ENCODE measurements around the gene LMO7.
"Not testable (repeated sequence)": the region's sequence is repeated elsewhere in the genome, so short reads cannot be mapped to it uniquely, and the experiment has no call there.

The LMO7 gene

GRCh38 chr13:75695908-75696307 lies 59.8 kb downstream of the LMO7 start:
- H3K4me3 ChIP-seq (ENCODE audit: low read depth, low read length), result not testable (repeated sequence)

- H3K4me3 ChIP-seq (ENCODE audit: low read depth, low read length), result no peak overlapping the region
These were observed 62.9 kb downstream of the LMO7 start for GRCh38 chr13:75699062-75699461.

DNA sequence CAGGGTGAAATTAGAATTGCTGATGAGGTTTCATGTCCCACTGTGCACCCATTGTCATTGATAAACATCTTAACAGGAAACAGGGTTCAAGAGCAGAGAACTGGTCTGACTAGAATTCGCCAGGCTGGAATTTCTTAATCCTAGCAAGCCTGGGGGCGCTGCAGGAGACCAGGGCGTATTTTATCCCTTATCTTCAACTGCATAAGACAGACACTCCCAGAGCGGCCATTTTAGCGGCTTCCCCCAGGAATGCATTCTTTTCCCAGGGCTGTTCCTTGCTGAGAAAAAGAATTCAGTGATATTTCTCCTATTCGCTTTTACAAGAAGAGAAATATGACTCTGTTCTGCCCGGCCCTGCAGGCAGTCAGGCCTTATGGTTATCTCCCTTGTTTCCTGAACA lies 63.6 kb downstream of the LMO7 start:
- H3K4me3 ChIP-seq (ENCODE audit: low read depth, low read length), result not testable (repeated sequence)

- H3K4me3 ChIP-seq (ENCODE audit: low read depth, low read length), result no peak overlapping the region
These were observed 64.4 kb downstream of the LMO7 start for GRCh38 chr13:75700552-75700951.

- no peak overlapping the region for H3K4me3 ChIP-seq (ENCODE audit: low read depth, low read length)
These were observed 66.3 kb downstream of the LMO7 start for GRCh38 chr13:75702476-75702875.

DNA sequence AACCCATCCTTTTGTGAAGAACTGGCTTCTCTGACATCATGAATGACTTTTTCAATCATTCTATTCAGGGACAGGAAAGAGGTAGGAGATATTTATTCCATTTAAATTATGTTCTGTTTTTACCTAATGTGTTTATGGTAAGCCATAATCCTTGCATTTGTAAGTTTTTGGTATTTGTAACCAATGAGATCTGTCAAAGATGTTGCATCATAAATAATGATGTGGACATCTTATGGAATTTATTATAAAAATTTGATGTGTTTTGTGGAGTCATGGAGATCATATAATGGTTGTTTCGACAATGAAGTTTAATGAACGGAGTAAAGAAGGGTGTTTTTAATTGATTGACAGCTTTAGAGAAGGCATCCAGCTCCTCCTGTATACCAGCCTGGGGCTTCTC lies 67.6 kb downstream of the LMO7 start:
- no peak overlapping the region for H3K4me3 ChIP-seq (ENCODE audit: low read depth, low read length)

- H3K4me3 ChIP-seq (ENCODE audit: low read depth, low read length), result no peak overlapping the region
These were observed 68.2 kb downstream of the LMO7 start for GRCh38 chr13:75704194-75704926.

- no peak overlapping the region for H3K4me3 ChIP-seq (ENCODE audit: low read depth, low read length)
These were observed 68.8 kb downstream of the LMO7 start for GRCh38 chr13:75704927-75705288.

DNA sequence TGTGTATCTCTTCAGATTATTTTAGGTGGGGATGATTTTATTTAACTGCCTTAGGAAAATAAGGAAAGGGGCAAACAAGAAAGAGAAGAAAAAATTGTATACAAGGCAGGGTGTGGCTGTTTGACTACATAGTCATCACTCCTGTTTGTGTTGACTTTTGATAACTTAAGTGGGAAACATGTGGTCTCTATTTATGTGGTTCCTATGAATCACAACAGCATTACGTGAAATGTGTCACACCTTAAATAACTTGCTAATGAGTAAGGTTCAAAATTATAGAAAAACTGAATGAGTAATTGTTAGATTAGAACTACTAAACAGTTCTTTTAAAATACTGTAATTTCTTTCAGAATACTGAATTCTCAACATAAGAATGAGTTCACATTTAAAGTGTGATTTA lies 69.3 kb downstream of the LMO7 start:
- H3K4me3 ChIP-seq (ENCODE audit: low read depth, low read length), result no peak overlapping the region

DNA sequence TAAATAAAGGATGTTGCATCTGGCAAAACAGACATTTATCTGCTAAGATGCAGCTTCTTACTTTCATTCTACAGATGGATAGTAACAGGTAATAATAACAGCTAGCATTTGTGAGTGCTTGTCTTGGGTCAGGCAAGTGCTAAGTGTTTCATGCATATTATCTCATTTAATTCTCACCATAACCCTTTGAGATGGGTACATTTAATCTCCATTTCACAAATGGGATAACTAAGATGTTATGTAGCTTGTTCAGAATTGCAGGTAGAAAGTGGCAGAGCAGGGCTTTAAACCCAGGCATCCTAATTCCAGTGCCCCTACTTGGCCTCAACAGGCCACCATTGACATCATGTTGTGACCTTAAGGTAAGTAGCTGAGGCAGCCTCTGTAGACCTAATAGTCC lies 69.8 kb downstream of the LMO7 start:
- no peak overlapping the region for H3K4me3 ChIP-seq (ENCODE audit: low read depth, low read length)

DNA sequence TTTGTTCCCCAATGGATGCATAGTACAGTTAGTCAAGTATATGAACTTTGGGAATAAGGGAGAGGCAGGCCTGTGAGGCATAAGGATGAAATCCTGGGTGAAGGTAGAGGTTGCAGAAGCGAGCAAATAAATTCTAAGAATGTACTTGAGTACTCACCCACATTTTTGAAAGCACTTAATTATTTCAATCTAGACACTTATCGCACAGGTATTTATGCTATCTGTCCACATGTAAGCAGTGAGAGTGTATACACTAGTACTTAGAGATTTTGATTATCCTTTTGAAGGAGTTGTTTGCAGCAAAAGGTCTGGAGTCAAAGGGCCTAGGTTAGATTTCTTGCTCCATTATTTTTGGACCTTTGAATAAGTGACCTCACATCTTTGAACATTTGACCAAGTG lies 77.7 kb downstream of the LMO7 start:
- no peak overlapping the region for H3K4me3 ChIP-seq (ENCODE audit: low read depth, low read length)

GRCh38 chr13:75715601-75716523 lies 79.7 kb downstream of the LMO7 start:
- H3K4me3 ChIP-seq (ENCODE audit: low read depth, low read length), result no peak overlapping the region

DNA sequence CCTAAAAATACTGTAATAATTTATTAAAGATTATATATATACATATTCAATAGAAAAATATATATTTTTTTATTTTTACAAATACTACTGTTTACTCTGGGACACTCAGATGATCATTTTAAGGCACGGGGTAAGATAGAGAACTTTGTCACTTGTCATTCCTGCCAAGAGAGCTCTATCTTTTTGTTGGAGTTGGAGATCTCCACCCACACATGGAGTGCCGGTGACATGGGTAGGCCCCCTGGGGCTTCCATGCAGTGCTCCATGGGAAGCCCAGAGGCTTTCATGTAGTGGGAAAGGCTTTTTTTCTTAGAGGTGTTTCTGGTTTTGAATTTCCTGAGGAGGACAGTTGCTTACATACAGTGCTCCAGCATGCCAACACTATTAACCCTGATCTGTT lies 81.4 kb downstream of the LMO7 start:
- no peak overlapping the region for H3K4me3 ChIP-seq (ENCODE audit: low read depth, low read length)

GRCh38 chr13:75721307-75721706 lies 85.2 kb downstream of the LMO7 start:
- no peak overlapping the region for H3K4me3 ChIP-seq (ENCODE audit: low read depth, low read length)

GRCh38 chr13:75723901-75724300 lies 87.8 kb downstream of the LMO7 start:
- no peak overlapping the region for H3K4me3 ChIP-seq (ENCODE audit: low read depth, low read length)

GRCh38 chr13:75724752-75725517 lies 88.8 kb downstream of the LMO7 start:
- no peak overlapping the region for H3K4me3 ChIP-seq (ENCODE audit: low read depth, low read length)

GRCh38 chr13:75725736-75726135 lies 89.6 kb downstream of the LMO7 start:
- H3K4me3 ChIP-seq (ENCODE audit: low read depth, low read length), result no peak overlapping the region

DNA sequence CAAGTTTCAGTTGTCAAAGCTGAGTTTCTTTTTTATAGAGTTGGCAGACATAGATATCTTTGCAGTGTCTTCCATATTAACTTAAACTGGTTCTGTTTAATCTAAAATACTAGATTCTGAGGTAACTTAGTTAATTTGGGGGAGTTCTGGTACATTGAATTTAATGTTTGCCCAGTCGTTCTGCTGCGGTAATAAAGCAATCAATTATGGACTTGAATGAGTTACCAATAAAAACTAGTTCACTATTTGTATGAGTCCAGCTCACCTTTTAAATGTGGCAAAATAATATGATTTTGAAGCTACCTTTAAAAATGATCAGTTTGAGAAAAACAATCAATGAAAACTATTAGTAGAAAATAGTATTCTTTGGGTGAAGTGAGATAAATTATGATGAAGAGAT lies 90.2 kb downstream of the LMO7 start:
- no peak overlapping the region for H3K4me3 ChIP-seq (ENCODE audit: low read depth, low read length)

DNA sequence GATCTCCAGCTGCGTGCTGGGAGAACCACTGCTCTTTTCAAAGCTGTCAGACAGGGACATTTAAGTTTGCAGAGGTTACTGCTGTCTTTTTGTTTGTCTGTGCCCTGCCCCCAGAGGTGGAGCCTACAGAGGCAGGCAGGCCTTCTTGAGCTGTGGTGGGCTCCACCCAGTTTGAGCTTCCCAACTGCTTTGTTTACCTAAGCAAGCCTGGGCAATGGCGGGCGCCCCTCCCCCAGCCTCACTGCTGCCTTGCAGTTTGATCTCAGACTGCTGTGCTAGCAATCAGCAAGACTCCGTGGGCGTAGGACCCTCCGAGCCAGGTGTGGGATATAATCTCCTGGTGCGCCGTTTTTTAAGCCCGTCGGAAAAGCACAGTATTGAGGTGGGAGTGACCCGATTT lies 97.0 kb downstream of the LMO7 start:
- not testable (repeated sequence) for H3K4me3 ChIP-seq (ENCODE audit: low read depth, low read length)

DNA sequence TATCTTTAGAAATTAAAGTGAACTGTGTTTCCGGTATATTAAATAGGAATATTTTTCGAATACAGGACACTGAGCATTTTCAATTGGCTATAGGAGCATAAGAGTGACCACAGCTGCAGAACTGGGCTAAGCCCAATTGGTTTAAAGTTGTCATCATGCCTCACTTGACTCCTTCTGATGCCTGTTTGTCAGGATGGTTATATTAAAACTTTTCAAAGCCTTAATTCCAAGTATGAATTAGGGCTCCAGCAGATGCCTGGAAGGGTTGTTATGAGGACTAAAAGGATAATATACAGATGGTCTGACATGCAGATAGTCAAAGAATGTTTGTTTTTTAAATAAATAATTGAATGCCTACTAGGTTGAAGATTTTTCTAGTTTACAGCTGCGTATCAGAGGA lies 100.0 kb downstream of the LMO7 start:
- H3K4me3 ChIP-seq (ENCODE audit: low read depth, low read length), result no peak overlapping the region

GRCh38 chr13:75738841-75739240 lies 102.7 kb downstream of the LMO7 start:
- no peak overlapping the region for H3K4me3 ChIP-seq (ENCODE audit: low read depth, low read length)
